GM12892 (cell line): ENCODE data around the gene KRT38.

Experiments
- POLR2A ChIP-seq: IDR thresholded peaks from 2 replicates; pipeline ENCODE4 v1.6.1; 2011; ENCODE audit warnings: low read depth, low read length, control low read depth
- POLR2AphosphoS5 ChIP-seq: IDR thresholded peaks from 2 replicates; pipeline ENCODE4 v1.6.1; 2011; ENCODE audit warnings: low read depth, low read length, control low read depth

DNA sequence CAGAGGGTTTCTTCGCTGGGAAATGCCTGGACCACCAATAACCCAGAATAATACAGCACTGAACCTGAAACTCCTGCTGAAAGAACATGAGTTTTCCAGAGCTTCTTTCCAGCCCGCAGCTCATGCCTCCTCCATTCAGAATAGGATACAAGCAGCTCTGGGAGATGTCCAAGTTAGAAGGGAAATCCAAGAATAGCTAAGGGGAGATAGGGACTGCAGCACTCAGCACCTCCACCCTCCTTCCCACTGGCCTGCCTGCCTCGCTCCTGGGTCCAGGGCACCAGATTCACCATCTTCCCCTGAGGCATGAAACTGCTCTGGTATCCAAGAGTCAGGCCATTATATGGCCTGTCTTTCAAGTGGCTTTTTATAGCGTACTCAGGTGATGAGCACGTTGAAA is 47.5 kb downstream of the KRT38 start:
- TF ChIP-seq POLR2A (no peak), POLR2AphosphoS5 (no peak)
